HuH-7 (cell line): ENCODE measurements around the gene RBM39.
A peak's percentile ranks its signal among the peaks of the same experiment; 100 is the strongest.
"Not testable (repeated sequence)": the region's sequence is repeated elsewhere in the genome, so short reads cannot be mapped to it uniquely, and the experiment has no call there.

ENCODE experiments used
- DNase-seq: peaks from one replicate; pipeline ENCODE4 v3.0.0; 2011; ENCODE audit warnings: low spot score

RBM39 gene

DNA sequence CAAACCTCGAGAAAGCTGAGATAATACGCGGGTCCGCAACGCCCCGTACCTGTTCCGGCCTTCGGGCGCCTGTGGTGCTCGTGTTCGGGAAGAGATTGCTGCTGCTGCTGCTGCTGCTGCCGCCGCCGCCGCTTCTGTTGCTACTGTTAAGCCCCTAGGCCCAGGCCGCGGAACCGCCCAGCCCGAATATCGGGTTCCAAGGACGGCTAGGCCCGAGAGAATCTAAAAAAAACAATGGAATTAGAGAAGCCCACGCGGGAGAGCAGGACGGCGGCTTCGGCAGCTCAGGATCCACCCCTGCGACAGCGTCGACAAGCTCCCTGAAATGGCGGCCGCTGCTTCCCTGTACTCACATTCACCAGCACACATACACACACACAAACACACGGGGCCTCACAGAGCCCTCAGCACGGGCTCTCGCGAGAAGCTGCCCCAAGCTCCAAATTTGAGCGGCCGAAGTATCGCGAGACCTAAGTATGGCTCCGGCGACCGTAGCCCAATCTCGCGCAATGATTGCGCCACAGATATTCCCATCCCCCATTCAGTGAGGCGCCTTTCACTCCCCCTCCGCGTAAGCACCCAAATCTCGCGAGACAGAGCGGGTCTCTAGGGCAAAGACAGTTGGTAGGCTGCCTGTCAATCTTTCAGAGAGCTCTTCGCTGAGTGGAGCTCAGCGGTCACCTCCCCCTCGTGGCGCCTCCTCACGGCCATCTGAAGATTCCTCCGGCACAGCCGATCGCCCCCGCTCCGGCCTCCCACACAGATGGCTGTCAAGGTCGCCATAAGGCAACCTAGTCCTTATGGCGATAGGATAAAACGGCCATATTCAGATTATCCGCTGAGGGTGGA, at the start of gene RBM39:
Gene RBM39 (minus strand): TSS at position 369 of the 849 bp plus-strand sequence. CDS start 1,386 bp downstream, outside the sequence.
- DNase-seq, result peak; percentile 93

DNA sequence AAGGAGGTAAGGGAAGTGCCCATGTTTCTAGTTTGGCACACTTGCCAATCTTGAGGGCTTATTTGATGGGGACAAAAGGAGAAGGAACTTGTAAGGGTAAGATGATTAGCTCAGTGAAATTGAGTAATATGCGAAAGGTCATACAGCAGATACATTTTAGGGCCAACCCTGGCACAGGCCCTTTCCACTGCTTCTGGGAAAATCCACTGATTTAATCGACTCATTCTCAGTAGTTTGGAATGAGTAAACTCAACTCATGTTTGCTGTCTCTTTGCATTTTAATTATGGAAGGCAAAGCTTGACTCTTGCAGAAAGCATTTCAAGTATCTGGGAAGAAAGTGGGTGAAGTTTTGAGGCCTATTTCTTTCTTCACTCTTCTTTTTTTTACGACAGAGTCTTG, 49.8 kb upstream of the RBM39 start:
- no peak for DNase-seq

DNA sequence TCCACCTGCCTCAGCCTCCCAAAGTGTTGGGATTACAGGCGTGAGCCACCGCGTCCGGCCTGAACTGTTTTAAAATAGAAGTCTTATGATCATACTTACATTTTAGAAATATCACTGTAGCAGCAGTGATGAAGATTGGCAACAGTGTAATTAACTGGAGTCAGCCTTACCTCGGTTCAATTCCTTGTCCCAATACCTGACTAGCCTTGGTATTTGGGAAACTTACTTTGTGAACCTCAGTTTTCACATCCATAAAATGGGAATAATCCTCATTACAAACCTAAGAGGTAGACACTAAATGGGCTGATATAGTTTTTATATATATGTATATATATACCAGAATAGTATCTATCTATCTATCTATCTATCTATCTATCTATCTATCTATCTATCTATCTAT, 49.0 kb upstream of the RBM39 start:
- no peak for DNase-seq

DNA sequence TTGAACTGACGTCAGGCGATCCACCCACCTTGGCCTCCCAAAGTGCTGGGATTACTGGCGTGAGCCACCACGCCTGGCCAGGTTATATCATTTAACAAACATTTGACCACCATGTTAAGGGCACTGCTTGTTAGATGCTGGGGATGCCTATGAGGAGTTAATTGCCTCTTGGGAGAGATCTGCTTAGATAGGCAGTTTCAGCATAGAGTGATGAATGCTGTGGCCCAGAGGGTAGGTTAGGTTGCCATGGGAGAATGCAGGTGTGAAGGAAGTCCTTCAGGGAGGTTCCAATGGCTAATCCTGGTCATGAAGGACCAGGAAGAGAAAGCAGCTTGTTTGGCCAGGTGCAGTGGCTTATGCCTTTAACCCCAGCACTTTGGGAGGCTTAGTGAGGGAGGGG, 46.7 kb upstream of the RBM39 start:
- no peak for DNase-seq

DNA sequence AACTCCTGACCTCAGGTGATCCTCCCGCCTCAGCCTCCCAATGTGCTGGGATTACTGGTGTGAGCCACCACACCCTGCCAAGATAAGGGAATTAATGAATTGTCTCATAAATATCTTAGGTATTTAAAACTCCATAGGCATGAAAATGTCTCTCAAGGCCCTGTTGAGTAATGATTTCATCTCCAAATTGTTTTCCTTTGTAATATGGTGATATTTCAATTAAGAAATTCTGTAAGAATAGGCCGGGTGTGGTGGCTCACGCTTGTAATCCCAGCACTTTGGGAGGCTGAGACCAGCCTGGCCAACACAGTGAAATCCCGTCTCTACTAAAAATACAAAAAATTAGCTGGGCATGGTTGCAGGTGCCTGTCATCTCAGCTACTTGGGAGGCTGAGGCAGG, 43.5 kb upstream of the RBM39 start:
- DNase-seq, result not testable (repeated sequence)

DNA sequence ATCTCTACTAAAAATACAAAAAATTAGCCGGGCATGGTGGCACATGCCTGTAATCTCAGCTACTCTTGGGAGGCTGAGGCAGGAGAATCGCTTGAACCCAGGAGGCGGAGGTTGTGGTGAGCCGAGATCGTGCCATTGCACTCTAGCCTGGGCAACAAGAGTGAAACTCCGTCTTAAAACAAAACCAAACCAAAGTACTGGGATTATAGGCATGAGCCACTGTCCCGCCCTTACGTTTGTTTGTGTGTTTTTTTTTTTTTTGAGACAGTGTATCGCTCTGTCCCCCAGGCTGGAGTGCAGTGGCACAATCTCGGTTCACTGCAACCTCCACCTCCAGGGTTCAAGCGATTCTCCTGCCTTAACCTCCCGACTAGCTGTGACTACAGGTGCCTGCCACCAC, 41.8 kb upstream of the RBM39 start:
- DNase-seq, result not testable (repeated sequence)

DNA sequence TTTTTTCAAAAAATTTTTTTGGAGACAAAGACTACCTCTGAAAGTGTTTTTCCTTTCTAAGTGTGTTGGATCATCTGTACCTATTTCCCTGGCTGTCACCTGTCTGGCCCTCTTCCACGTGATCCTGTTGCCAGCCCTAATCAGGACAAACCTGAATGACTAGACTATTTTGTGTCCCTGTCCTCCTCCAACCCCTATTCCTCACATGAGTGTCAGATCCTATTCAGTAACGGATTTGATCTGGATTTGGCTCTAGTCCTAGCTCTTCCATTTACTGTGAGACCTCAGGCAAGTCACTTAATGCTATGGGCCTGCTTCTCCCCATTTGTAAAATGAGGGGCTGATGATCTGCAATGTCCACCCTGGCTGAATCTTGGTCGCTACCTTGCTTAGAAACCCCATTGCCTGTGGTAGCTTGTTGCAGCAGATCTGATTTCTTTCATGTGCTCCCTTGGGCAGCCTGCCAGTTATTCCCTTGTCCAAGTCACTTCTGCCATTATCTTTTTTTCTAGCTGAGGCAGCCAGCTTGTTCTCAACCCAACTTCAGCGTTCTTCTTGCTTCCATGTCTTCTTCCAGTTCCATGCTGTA, 34.5 kb upstream of the RBM39 start:
- DNase-seq, result no peak

DNA sequence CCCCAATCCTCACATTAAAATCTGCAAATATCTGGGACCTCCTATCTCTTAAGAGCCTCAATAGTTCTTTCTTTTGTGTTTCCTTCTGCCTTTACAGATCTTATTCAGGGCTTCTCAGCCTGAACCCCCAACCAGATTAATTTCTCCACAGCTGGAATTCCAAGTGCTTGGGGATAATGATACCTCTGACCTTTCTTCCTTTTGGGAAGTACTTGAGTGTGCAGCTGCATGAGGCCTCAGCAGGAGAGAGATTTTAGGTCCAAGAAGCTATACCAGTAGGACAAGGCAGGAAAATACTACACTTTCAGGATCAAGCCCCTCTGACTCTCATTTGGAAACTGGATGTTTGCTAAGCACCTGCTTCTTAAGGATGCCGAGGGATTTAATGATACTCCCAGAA, 32.3 kb upstream of the RBM39 start:
- DNase-seq, result no peak

DNA sequence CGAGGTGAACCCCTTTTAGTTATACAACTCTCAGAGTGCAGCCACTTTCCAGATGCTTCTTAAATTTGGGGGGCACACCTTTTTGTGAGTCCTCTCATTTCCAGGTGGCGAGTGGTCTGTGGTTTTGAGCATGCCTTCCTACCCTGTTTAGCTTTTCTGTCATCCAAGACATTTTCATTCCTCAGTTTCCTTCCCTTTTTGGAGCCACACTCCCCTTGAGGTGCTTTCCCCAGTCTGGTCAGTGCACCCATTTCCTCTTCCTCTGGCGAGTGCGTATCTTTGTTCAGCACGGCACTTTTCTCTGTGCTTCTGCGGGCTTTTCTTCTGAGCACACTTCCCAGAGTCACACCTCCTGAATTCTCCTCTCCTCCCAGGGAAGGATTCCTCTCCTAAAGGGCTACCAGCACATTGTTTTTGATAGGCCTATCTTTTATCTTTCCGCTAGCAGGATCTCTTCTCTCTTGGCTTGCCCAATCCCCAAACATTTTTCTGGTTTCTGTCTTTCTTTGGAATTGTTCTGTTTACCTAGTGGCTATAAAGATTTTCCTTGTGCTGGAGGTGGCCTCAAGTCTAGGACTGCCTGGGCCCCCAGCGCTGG, 31.2 kb upstream of the RBM39 start:
- DNase-seq, result no peak

DNA sequence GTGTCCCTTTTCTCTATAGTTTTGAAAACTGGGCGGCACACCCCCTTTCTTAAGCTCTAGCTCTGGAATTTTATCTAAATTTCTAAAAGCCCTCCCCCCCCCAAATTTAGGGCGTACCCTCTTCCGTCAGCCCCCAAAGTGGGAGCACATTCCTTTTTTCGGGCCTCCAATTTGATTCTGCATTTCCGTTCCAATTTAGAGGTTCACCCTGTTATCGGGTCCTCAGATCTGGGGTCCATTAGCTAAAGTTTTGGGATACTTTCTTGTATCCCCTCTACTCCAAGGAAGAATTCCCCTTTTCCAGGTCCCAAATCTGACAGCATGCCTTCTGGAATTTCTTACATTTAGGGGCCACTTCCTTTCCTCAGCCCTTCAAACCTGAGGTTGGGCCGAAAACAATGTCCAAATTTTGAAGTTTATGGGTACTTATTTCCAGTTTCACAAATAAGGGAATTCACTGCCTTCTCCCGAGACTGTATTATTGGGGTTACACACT, 30.6 kb upstream of the RBM39 start:
- DNase-seq, result no peak

DNA sequence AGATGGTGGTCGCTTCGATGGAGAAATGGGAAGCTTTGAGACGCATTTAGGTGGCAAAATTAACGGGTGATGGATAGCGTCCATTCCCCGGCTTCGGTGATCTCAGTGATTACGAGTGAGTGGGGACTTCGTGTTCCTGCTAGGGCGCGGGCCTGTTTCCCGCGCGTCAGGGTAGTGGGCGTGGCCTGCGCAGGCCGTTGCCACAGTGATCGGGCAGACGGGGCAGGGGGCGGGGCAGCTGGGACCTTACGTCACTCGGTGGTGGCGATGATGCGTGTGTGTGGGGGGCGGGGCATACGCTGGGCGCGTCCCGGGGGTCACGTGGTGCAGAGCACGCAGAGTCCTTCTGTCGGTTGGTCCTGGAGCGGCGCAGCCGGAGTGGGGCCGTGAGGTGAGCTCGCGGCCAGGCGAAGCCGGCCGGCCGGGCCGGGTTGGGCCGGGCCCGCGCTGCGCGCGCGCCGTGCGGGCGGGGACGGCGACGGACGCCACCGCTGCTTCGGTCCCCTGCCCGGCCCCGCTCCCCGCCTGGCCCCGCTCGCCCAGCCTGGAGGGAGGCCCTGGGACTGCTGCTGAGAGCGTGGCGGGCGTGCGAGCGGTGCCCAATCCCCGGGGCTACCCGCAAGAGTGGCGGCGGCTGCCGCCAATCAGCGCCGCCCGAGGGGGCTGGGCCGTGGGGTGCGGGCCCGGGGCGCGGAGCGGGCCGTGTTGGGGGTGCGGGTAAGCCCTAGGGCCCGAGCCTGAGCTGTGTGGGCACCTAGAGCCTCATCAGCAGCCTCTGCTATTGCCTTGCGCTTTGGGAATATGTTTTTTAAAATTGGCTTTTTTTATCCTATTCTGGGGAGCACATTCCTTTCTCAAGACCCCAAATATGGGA, 29.9 kb upstream of the RBM39 start, which contains the start of gene PHF20:
Gene PHF20 (plus strand): TSS at position 327 of the 874 bp plus-strand sequence. CDS start 29,508 bp downstream, outside the sequence.
- peak; percentile 99 for DNase-seq

DNA sequence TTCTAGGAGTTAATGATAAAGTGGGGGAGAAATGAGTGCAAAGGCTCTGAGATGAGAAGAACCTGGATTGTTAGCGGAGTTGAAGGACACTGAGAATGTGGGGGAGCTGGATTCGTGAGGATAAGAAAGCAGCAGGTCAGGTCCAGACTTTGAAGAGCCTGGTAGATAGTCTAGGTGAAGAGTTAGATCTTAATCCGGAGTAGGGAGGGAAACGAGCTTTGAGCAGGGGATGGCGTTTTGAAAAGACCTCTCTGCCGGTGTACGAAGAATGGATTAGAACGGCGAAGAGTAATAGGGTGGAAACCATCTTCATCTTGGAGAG, 29.3 kb upstream of the RBM39 start:
- DNase-seq, result no peak

DNA sequence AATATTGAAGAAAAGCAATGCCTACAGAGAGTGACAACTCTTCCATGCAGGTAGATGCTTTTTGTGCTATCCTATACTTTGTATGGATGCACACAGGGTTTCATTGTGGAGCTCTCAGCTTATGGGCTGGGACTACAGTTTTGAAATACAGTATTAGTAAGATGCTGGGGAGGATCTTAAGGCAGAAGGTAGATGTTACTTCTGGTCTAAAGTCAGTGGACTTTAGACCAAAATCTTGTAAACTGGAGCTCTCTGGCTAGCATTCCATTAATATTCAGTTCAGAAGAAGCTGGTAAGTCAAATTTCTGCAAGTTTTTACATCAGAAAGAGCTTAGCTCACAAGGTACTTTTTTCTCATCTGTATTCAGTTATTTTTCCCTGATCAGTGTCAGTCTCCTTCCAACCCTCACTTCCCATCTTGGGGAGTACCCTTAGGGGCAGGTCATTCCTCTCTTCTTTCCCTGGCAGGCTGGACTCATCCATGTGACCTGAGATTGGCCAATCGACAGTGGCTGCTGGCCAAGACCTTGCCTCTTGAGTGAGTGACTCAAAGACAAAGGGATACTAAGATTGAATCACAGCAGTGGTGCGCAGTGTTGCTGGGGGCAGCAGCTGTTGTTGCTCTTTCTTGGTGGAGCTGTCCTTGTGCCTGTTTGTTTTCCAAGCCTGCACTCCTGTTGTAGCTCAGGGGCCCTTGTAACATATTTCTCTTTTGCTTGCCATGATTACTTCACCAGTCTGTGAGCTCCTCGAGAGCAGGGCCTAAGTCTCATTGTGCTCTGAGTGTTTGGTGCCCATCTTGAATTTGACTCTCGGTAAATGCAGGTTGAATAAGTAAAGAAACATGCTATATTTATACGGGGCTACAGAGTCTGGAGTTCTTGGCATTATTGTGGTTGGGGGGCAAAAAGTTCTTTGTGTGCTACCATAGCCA, 26.9 kb upstream of the RBM39 start:
- peak; percentile 52 for DNase-seq

DNA sequence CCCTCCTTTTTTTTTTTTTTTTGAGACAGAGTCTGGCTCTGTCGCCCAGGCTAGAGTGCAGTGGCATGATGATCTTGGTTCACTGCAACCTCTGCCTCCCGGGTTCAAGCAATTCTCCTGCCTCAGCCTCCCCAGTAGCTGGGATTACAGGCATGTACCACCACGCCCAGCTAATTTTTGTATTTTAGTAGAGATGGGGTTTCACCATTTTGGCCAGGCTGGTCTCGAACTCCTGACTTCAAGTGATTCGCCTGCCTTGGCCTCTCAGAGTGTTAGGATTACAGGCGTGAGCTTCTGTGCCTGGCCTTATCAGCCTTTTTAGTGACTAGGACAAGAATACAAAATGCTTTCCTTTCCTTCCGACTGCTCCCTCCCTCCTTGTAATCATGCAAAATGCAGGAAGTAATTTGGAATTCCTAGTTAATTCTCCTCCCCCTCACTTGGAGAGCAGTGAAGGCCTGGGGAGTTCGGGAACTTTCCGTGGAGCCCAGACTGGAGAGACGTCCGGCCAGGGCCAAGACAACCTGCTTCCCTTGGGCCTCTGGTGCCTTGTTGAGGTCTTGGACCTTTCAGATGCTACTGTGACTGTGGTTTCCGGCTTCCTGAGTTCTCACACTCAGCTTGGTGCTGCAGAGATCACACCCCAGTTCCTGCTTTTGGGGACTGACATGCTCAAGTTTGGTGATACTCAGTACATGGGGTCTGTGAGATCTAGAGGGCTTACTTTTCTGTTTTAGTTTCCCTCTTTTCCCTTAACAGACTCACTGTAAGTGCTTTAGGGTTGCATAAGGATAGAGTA, 25.8 kb upstream of the RBM39 start:
- no peak for DNase-seq

DNA sequence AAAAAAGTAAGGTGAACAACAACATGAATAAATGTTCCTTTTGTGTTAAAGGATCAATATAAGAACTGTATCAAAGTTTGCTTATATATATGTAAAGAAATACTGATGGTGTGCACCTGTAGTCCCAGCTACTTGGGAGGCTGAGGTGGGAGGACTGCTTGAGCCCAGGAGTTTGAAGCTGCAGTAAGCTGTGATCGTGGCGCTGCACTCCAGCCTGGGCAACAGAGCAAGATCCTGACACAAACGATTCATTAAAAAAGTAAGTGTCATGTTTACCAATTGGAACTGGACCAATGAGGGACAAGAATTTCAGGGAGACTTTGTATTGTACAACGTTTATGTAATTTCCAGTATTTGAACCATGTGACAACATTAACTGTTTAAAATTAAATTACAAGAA, 24.8 kb upstream of the RBM39 start:
- no peak for DNase-seq

DNA sequence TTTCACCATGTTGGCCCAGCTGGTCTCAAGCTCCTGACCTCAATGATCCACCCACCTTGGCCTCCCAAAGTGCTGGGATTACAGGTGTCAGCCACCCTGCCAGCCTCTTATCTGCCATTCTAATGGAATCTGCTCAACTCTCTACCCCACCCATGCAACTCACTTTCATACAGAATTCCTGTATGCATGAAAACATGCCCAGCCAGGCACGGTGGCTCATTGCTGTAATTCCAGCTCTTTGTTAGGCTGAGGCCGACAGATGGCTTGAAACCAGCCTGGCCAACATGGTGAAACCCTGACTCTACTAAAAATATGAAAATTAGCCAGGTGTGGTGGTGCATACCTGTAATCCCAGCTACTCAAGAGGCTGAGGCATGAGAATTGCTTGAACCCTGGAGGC, 22.9 kb upstream of the RBM39 start:
- DNase-seq, result not testable (repeated sequence)

DNA sequence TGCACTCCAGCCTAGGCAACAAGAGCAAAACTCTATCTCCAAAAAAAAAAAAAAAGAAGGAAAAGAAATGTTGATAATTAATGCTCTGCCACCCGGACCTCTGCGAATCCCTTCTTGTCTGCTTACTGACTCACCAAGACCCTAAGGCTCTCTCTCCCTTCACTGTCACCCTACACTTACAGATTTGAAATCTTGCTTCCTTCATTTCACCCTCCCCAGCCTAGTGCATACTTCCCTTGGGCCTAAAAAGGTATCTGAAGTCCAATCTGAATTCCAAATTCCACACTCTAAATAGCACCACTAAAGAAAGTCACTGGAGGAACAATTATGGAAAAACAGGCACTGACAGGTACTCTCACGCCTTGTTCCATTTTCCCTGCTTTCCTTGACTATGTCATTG, 20.4 kb upstream of the RBM39 start:
- DNase-seq, result no peak

DNA sequence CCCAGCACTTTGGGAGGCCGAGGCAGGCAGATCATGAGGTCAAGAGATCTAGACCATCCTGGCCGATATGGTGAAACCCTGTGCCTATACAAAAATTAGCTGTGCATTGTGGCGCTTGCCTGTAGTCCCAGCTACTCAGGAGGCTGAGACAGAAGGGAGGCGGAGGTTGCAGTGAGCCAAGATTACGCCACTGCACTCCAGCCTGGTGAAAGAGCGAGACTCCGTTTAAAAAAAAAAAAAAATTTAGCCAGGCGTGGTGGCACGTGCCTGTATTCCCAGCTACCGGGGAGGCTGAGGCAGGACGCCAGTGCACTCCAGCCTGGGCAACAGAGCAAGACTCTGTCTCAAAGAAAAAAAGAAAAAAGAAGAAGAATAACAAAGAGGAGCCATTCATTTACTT, 19.5 kb upstream of the RBM39 start:
- DNase-seq, result not testable (repeated sequence)

DNA sequence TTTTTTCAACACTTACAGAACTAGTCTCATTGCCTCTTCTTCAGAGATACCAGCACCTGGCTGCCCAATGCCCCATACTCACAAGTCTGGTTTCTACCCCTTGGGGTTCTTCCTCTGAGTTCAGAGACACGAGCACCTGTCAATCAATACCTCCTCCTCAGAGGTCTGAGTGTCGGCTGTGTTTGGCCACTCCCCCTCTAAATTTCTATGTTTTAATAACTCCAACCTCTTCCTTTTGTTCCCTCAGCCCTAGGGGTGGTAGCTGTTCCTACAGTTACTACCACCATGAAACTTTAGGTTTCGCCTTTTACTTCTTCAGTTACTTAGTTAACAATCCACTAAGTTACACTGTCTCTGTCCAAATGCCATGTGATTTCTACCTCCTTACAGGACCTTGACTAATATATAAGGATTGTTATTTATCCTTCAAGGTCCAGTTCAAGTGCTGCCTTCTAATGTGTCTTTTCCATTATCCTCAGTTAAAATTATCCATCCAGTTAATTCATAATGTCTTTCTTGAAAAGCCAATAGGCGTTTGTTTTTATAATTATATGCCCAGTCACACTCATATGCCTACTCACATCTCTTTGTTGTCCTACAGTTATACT, 15.1 kb upstream of the RBM39 start:
- DNase-seq, result no peak

DNA sequence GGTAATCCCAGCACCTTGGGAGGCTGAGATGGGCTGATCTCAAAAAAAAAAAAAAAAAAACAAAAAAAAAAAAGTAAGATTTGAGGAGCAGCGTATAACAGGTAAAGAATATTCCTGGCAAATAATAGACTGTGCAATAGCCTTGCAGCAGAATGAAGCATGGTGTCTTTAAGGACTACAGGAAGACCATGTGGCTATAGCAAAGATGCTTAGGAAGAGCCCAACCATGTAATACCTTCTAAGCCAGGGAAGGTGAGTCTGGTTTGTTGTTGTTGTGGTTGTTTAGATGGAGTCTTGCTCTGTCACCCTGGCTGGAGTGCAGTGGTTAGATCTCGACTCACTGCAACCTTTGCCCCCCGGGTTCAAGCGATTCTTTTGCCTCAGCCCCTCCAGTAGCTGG, 14.3 kb upstream of the RBM39 start:
- no peak for DNase-seq
